K562 (cell line): ENCODE results near the gene VMP1. TPM values are rescaled to one million over a fixed set of nuclear protein-coding genes. Genes with fewer than 3 reads are reported as not detected.

Experiments
- ATAC-seq: fragments of 200-7000 bp; cut with Tn5 transposase; 3 replicates; pipeline ENCODE4 v1.9.1; 2020; ENCODE audit warnings: moderate library complexity
- BruUV-seq: library from RNA; stranded (reverse); fragments of 400-500 nt; replicated peaks from 2 replicates; lab custom pipeline; 2021; lab: Mats Ljungman, UMichigan
- CTCF ChIA-PET: fragments of 300-600 bp; formaldehyde crosslinking; extraction: SDS; loops from one replicate; lab custom pipeline; 2021; ENCODE audit warnings: low intra/inter-chr PET ratio; lab: Yijun Ruan, JAX
- POLR2A ChIA-PET: fragments of 300-600, 350-650 bp; sonication (Branson Sonifier 250); formaldehyde crosslinking; extraction: SDS; loops from one replicate; lab custom pipeline; 2021; ENCODE audit warnings: antibody characterized with exemption, inconsistent platforms; lab: Yijun Ruan, JAX
- DNase-seq, 4 experiments: peaks; one replicate each; pipeline versions ENCODE4 v3.0.0 to v3.0.0-alpha.2; 2011 to 2018; ENCODE audit warnings: low spot score in 3 of 4, mixed read lengths in 3 of 4; ENCODE audit errors: extremely low read depth in 1 of 4
- FAIRE-seq: peaks from 2 replicates; lab custom pipeline; 2011; peaks lifted over from hg19 to GRCh38; lab: Jason Lieb, UNC
- H2AFZ ChIP-seq: 2 replicates; pipeline ENCODE4 v1.6.0; 2011; ENCODE audit warnings: low read depth, low read length, control low read depth, inconsistent platforms
- H3K27ac ChIP-seq: fragments of 200-600 bp; 3 replicates; pipeline ENCODE4 v1.8.0; 2011; ENCODE audit warnings: low read depth, mild to moderate bottlenecking, control low read depth, inconsistent platforms, low read length, moderate library complexity, mixed read lengths; ENCODE audit errors: extremely low read depth
- H3K27me3 ChIP-seq, 2 experiments: fragments of 300-600 bp in 1 of 2; 2 replicates in 1 of 2; 3 replicates in 1 of 2; pipeline versions ENCODE4 v1.6.0 to v1.8.0; 2011; ENCODE audit warnings: inconsistent platforms in 2 of 2, low read length in 2 of 2, mild to moderate bottlenecking in 1 of 2, mixed read lengths in 1 of 2, moderate library complexity in 1 of 2; ENCODE audit not compliant: control insufficient read depth in 2 of 2, insufficient read depth in 2 of 2
- H3K36me3 ChIP-seq: fragments of 300-600 bp; 3 replicates; pipeline ENCODE4 v1.8.0; 2011; ENCODE audit warnings: mild to moderate bottlenecking, low read length, inconsistent platforms; ENCODE audit not compliant: control insufficient read depth, insufficient read depth
- H3K4me1 ChIP-seq, 2 experiments: fragments of 200-600 bp in 1 of 2; replicated peaks in 1 of 2; 2 replicates in 1 of 2; 3 replicates in 1 of 2; pipeline versions ENCODE4 v1.5.1 to v1.8.0; 2011; ENCODE audit warnings: inconsistent platforms in 2 of 2, low read length in 2 of 2, mild to moderate bottlenecking in 1 of 2, mixed read lengths in 1 of 2, moderate library complexity in 1 of 2; ENCODE audit not compliant: control insufficient read depth in 2 of 2, insufficient read depth in 2 of 2
- H3K4me2 ChIP-seq: 2 replicates; pipeline ENCODE4 v1.6.1; 2011; ENCODE audit warnings: low read length, control low read depth, inconsistent platforms, mixed read lengths; ENCODE audit not compliant: insufficient read depth
- H3K4me3 ChIP-seq: fragments of 200-600 bp; sonication (generic), shearing (Covaris generic); 2 replicates; pipeline ENCODE4 v1.5.1; 2016; ENCODE audit warnings: control low read depth, inconsistent platforms
- H3K79me2 ChIP-seq: fragments of 200-600 bp; 3 replicates; pipeline ENCODE4 v1.8.0; 2011; ENCODE audit warnings: low read length, inconsistent platforms; ENCODE audit not compliant: control insufficient read depth, insufficient read depth
- H3K9ac ChIP-seq, 2 experiments: 2 replicates each; pipeline versions ENCODE4 v1.6.0 to v1.6.1; 2011; ENCODE audit warnings: low read depth in 2 of 2, low read length in 2 of 2, control low read depth in 1 of 2, inconsistent platforms in 1 of 2, mild to moderate bottlenecking in 1 of 2, mixed read lengths in 1 of 2; ENCODE audit not compliant: insufficient read depth in 1 of 2
- H3K9me1 ChIP-seq: one replicate; pipeline ENCODE4 v1.6.0; 2011; ENCODE audit warnings: inconsistent platforms, mild to moderate bottlenecking, low read length, moderate library complexity; ENCODE audit not compliant: control insufficient read depth, insufficient read depth
- H3K9me3 ChIP-seq: replicated peaks from 2 replicates; pipeline ENCODE4 v1.5.1; 2011; ENCODE audit warnings: low read depth, low read length, inconsistent platforms; ENCODE audit not compliant: control insufficient read depth, insufficient read depth
- H4K20me1 ChIP-seq: replicated peaks from 2 replicates; pipeline ENCODE4 v1.6.1; 2011; ENCODE audit warnings: low read length, inconsistent platforms, mixed read lengths; ENCODE audit not compliant: control insufficient read depth, insufficient read depth
- CBX3 ChIP-seq, 2 experiments: IDR thresholded peaks; 1 replicate in 1 of 2; 2 replicates in 1 of 2; pipeline ENCODE4 v1.6.1; 2012; ENCODE audit warnings: inconsistent platforms in 2 of 2, low read length in 2 of 2, borderline replicate concordance in 1 of 2, control low read depth in 1 of 2
- FOXK2 ChIP-seq, 2 experiments: fragments of 450-650 bp; IDR thresholded peaks in 1 of 2; conservative IDR thresholded peaks in 1 of 2; 2 replicates each; pipeline ENCODE4 v1.6.1; 2016; ENCODE audit warnings: low read depth in 2 of 2, mild to moderate bottlenecking in 1 of 2
- FUS ChIP-seq: fragments of 200-400 bp; formaldehyde crosslinking; optimal IDR thresholded peaks from 2 replicates; pipeline ENCODE3; 2017; ENCODE audit warnings: low read depth, low read length
- KLF10 ChIP-seq: fragments of 250-450 bp; sonication (Bioruptor Pico); IDR thresholded peaks from 2 replicates; pipeline ENCODE4 v1.6.1; 2021; ENCODE audit warnings: matching md5 sums
- KLF13 ChIP-seq: fragments of 450-650 bp; IDR thresholded peaks from 2 replicates; pipeline ENCODE4 v1.6.1; 2016; ENCODE audit warnings: missing genetic modification characterization, low read depth, mild to moderate bottlenecking, missing compliant biosample characterization, moderate library complexity, borderline replicate concordance
- MCM2 ChIP-seq: fragments of 450-650 bp; IDR thresholded peaks from 2 replicates; pipeline ENCODE4 v1.6.1; 2017; ENCODE audit warnings: low read depth, mild to moderate bottlenecking
- MEF2D ChIP-seq: conservative IDR thresholded peaks from 2 replicates; pipeline ENCODE4 v1.6.1; 2016; ENCODE audit warnings: low read depth, missing genetic modification characterization, missing compliant biosample characterization
- NFYB ChIP-seq: IDR thresholded peaks from 2 replicates; pipeline ENCODE4 v1.6.1; 2011; ENCODE audit warnings: mild to moderate bottlenecking, moderate library complexity; ENCODE audit not compliant: insufficient read length; ENCODE audit errors: extremely low read depth
- TEAD2 ChIP-seq: fragments of 450-650 bp; IDR thresholded peaks from 2 replicates; pipeline ENCODE4 v1.6.1; 2016; ENCODE audit warnings: missing genetic modification characterization, control low read depth, missing compliant biosample characterization
- TGIF2 ChIP-seq: sonication (generic); formaldehyde crosslinking; IDR thresholded peaks from 2 replicates; pipeline ENCODE4 v1.8.1; 2022; ENCODE audit warnings: mild to moderate bottlenecking, missing genetic modification reagents, moderate library complexity
- XRCC3 ChIP-seq: fragments of 450-650 bp; IDR thresholded peaks from 2 replicates; pipeline ENCODE4 v1.6.1; 2017; ENCODE audit warnings: mild to moderate bottlenecking, moderate library complexity
- ZFP1 ChIP-seq: fragments of 450-650 bp; formaldehyde crosslinking; IDR thresholded peaks from 2 replicates; pipeline ENCODE4 v1.4.0; 2020; ENCODE audit warnings: mild to moderate bottlenecking, mixed read lengths
- ZNF584 ChIP-seq: fragments of 200-800 bp; sonication (Bioruptor generic); IDR thresholded peaks from 2 replicates; pipeline ENCODE4 v1.6.1; 2016; ENCODE audit warnings: low read depth, mild to moderate bottlenecking, missing genetic modification characterization, missing compliant biosample characterization
- ZNF695 ChIP-seq: fragments of 450-650 bp; formaldehyde crosslinking; IDR thresholded peaks from 2 replicates; pipeline ENCODE4 v1.4.0; 2020; ENCODE audit warnings: mild to moderate bottlenecking, moderate library complexity
- ZNF764 ChIP-seq: fragments of 250-450 bp; sonication (Bioruptor Pico); IDR thresholded peaks from 2 replicates; pipeline ENCODE4 v1.4.0; 2020; ENCODE audit warnings: low read depth, mild to moderate bottlenecking, moderate library complexity
- WGBS: fragments of 100-300 bp; shearing (Covaris generic); methylation state at CpG from one replicate; pipeline ENCODE4 v1.1.6; 2016; ENCODE audit warnings: low coverage, mixed read lengths; ENCODE audit not compliant: insufficient coverage; ENCODE audit errors: missing lambda C conversion rate; 5-methylcytosine and 5-hydroxymethylcytosine counted together
- in situ Hi-C: fragments of 300-500 bp; cut with MboI; formaldehyde crosslinking; loops from 4 replicates; pipeline ENCODE4 v1.15.0; 2018; ENCODE audit warnings: inconsistent platforms, mixed read lengths
- intact Hi-C: fragments of 100-400 bp; cut with micrococcal nuclease; formaldehyde crosslinking; loops from 2 replicates; pipeline ENCODE4 v1.14.2; 2022
- polyA plus RNA-seq, 8 experiments: library from polyadenylated mRNA; depleted of rRNA in 4 of 8; stranded (reverse) in 5 of 8; unstranded in 3 of 8; fragments of >200 nt; fragmentation: Nextera tagmentation in 2 of 8; fragmentation: Illumina TruSeq in 1 of 8; extraction: Ambion mirVana in 2 of 8; extraction: Trizol in 1 of 8; gene quantifications; 2 replicates each; pipeline versions ENCODE4 v1.2.1 to v1.2.3, GENCODE V29; 2011 to 2014; ENCODE audit warnings: inconsistent platforms in 1 of 8, missing spikeins in 1 of 8
- total RNA-seq, 7 experiments: library from RNA; depleted of rRNA in 6 of 7; stranded (reverse); fragments of >200 nt in 6 of 7; fragmentation: Illumina TruSeq in 2 of 7; extraction: Trizol in 2 of 7; gene quantifications; 2 replicates each; pipeline versions ENCODE4 v1.2.1 to v1.2.3, GENCODE V29; 2011 to 2021; ENCODE audit warnings: low replicate concordance in 1 of 7
- TF ChIP-seq, protein P1 (sequence below): fragments of 450-650 bp; IDR thresholded peaks from 2 replicates; pipeline ENCODE4 v1.6.1; 2018; ENCODE audit warnings: mild to moderate bottlenecking, low read depth; ENCODE audit not compliant: partially characterized antibody
- TF ChIP-seq, protein P2 (sequence below): fragments of 450-650 bp; IDR thresholded peaks from 2 replicates; pipeline ENCODE4 v1.6.1; 2016; ENCODE audit warnings: mild to moderate bottlenecking

The VMP1 gene
- total and polyA plus RNA-seq, 9 of the 15 experiments (the other 6 are each of a cell fraction or from before 2014, with no cell fraction given), result 123 to 304 (median 151) TPM

DNA sequence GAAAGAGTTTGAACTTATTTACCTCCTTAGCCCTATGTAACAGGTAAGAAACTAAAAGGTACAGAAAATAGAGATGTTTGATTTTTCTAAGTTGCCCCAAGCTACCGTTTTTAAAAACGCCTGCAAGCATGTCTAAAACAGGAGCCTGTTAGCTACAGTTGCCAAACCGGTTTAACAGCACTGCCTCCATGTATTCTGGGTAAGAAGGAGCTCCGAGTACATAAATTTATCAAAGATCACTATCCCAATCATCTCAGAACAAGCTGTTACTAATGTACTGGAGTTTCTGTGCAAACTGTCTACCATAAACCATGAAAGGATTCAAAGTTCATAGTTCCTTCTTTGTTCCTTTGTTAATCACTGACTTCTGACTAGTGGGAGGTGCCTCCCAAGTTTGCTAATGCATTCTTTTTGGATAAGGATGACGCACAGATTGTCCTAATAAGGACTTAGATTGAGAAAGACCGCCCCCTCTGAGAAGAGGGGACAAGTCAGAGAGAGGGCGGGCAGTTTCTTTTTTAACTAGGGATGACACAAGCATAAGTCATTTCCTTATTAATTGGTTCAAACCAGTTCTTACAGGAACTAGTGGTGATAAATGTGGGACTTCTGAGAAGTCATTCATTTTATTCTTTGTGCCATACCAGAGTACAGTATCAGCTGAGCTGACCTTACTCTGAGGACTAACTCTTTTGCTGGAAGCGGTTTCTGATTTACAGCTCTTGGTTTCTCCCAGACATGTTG, 130.0 kb downstream of the VMP1 start:
- Histone ChIP-seq H4K20me1 (peaks cover 10% of the 10 kb centered on the region; the same call in 1 of the 2 replicates), H3K9me1 (no peaks in the 10 kb centered on the region), H3K9me3 (no peaks in the 10 kb centered on the region), H3K27ac (peak overlapping the region; percentile 99), H3K79me2 (peaks cover 48% of the 10 kb centered on the region), H3K4me2 (peak overlapping the region; percentile 97), H3K9ac (peak overlapping the region in 1 of 2 experiments; percentile 98; a peak in 2 of 4 replicates), H3K36me3 (peaks cover 43% of the 10 kb centered on the region), H2AFZ (no peak overlapping the region; the same call in 1 of the 2 replicates), H3K4me3 (peak overlapping the region; percentile 96), H3K4me1 (peaks cover 2 to 29% of the 10 kb centered on the region in 2 experiments; a peak in 3 of 5 replicates), H3K27me3 (no peaks in the 10 kb centered on the region)
- ChIA-PET CTCF (interaction anchor here (0.6 to 2.0 kb wide), 2 partner anchors 84 to 535 kb away, joined by 3 to 18 read pairs; no protein-coding TSS in a partner anchor), POLR2A (interaction anchor here (0.6 to 8.2 kb wide), 17 partner anchors 9 to 1510 kb away, joined by 3 to 87 read pairs (median 4); partner anchors contain the start of genes PTRH2, TRIM37 and VMP1)
- intact Hi-C loops (loop anchor here (1.0 to 5.0 kb wide), 4 partner anchors 8 to 130 kb away; partner anchors contain the start of genes PTRH2 and VMP1), in situ Hi-C loops (loop anchor here (5.0 kb wide), 1 partner anchor 50 kb away; no protein-coding TSS in a partner anchor)
- DNase-seq (peak; percentile 72 to 97 (median 79)), FAIRE-seq (peak; percentile 84), ATAC-seq (peak; percentile 80)
- TSS peak; percentile 99 for BruUV-seq
- WGBS, result 1% methylated on average over 8 of the region's 8 CpGs
- TF ChIP-seq ZFP1 (CRISPR knock-in tag) (no peak), ZNF764 (CRISPR knock-in tag) (no peak), NFYB (no peak), KLF13 (tag) (no peak), MEF2D (peak; percentile 64), XRCC3 (no peak), TEAD2 (tag) (peak; percentile 78), CBX3 (IDR thresholded peaks at IDR 0.05; ENCODE audit: borderline replicate concordance in 1 of 2, low read length in 2 of 2) (peak in 1 of 2 experiments; percentile 49; a peak in 1 of 3 replicates), TGIF2 (CRISPR knock-in tag) (no peak), ZNF584 (CRISPR knock-in tag) (peak; percentile 91), FUS (no peak), MCM2 (no peak), ZNF695 (CRISPR knock-in tag) (no peak), FOXK2 (conservative IDR thresholded peaks at IDR 0.05 in 1 of 2, IDR thresholded peaks at IDR 0.05 in 1 of 2; ENCODE audit: low read depth in 2 of 2) (peak; percentile 71 to 81), KLF10 (CRISPR knock-in tag) (no peak)
- TF ChIP-seq, protein P1, sequence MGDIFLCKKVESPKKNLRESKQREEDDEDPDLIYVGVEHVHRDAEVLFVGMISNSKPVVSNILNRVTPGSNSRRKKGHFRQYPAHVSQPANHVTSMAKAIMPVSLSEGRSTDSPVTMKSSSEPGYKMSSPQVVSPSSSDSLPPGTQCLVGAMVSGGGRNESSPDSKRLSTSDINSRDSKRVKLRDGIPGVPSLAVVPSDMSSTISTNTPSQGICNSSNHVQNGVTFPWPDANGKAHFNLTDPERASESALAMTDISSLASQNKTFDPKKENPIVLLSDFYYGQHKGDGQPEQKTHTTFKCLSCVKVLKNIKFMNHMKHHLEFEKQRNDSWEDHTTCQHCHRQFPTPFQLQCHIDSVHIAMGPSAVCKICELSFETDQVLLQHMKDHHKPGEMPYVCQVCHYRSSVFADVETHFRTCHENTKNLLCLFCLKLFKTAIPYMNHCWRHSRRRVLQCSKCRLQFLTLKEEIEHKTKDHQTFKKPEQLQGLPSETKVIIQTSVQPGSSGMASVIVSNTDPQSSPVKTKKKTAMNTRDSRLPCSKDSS, result no peak
- TF ChIP-seq, protein P2, sequence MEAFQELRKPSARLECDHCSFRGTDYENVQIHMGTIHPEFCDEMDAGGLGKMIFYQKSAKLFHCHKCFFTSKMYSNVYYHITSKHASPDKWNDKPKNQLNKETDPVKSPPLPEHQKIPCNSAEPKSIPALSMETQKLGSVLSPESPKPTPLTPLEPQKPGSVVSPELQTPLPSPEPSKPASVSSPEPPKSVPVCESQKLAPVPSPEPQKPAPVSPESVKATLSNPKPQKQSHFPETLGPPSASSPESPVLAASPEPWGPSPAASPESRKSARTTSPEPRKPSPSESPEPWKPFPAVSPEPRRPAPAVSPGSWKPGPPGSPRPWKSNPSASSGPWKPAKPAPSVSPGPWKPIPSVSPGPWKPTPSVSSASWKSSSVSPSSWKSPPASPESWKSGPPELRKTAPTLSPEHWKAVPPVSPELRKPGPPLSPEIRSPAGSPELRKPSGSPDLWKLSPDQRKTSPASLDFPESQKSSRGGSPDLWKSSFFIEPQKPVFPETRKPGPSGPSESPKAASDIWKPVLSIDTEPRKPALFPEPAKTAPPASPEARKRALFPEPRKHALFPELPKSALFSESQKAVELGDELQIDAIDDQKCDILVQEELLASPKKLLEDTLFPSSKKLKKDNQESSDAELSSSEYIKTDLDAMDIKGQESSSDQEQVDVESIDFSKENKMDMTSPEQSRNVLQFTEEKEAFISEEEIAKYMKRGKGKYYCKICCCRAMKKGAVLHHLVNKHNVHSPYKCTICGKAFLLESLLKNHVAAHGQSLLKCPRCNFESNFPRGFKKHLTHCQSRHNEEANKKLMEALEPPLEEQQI, result no peak
